ENCODE measurements around the gene SETD1B.

SETD1B gene

GRCh38 chr12:121802485-121802842 is 1.3 kb upstream of the SETD1B start:
- no peaks in the 10 kb centered on the region for H3K9me2 ChIP-seq (replicated peaks; ENCODE audit: insufficient read depth, low read length)
- H3K79me2 ChIP-seq (ENCODE audit: low read length), result peaks cover 68% of the 10 kb centered on the region
- H3K4me3 ChIP-seq (ENCODE audit: low read length), result peak overlapping the region; percentile 67
- H3K4me2 ChIP-seq (ENCODE audit: low read depth, low read length), result peak overlapping the region; percentile 96
- H3K27me3 ChIP-seq (replicated peaks; ENCODE audit: insufficient read depth, low read length), result no peaks in the 10 kb centered on the region
- H2AFZ ChIP-seq (ENCODE audit: low read length), result no peak overlapping the region
- TF ChIP-seq CTCF (IDR thresholded peaks at IDR 0.05; ENCODE audit: low read length) (no peak), EZH2phosphoT487 (IDR thresholded peaks at IDR 0.05; ENCODE audit: low read length) (no peak), EZH2 (optimal IDR thresholded peaks at IDR 0.05; ENCODE audit: low read depth, low read length) (no peak)
- peaks cover 7% of the 10 kb centered on the region; the same call in 1 of the 2 replicates for H3K4me1 ChIP-seq (ENCODE audit: low read length)
- no peaks in the 10 kb centered on the region for H3K9me3 ChIP-seq (replicated peaks; ENCODE audit: insufficient read depth, low read length)
- no peaks in the 10 kb centered on the region for H4K20me1 ChIP-seq (ENCODE audit: insufficient read depth, low read length)
- peak overlapping the region; percentile 97 for H3K9ac ChIP-seq (ENCODE audit: low read length)
- peak overlapping the region; percentile 99 for H3K27ac ChIP-seq (ENCODE audit: low read length)
- peaks cover 21% of the 10 kb centered on the region for H3F3A ChIP-seq (ENCODE audit: insufficient read depth, low read length)
- no peaks in the 10 kb centered on the region for H3K36me3 ChIP-seq (replicated peaks; ENCODE audit: insufficient read depth, low read length)
- no peak for DNase-seq

GRCh38 chr12:121802843-121803698 is 738 bp upstream of the SETD1B start:
- peaks cover 21% of the 10 kb centered on the region for H3F3A ChIP-seq (ENCODE audit: insufficient read depth, low read length)
- H2AFZ ChIP-seq (ENCODE audit: low read length), result no peak overlapping the region
- no peaks in the 10 kb centered on the region for H3K9me2 ChIP-seq (replicated peaks; ENCODE audit: insufficient read depth, low read length)
- peak overlapping the region; percentile 67 for H3K4me3 ChIP-seq (ENCODE audit: low read length)
- peak; percentile 84 for DNase-seq
- H3K27ac ChIP-seq (ENCODE audit: low read length), result peak overlapping the region; percentile 99
- H3K36me3 ChIP-seq (replicated peaks; ENCODE audit: insufficient read depth, low read length), result no peaks in the 10 kb centered on the region
- no peaks in the 10 kb centered on the region for H4K20me1 ChIP-seq (ENCODE audit: insufficient read depth, low read length)
- TF ChIP-seq EZH2 (optimal IDR thresholded peaks at IDR 0.05; ENCODE audit: low read depth, low read length), result no peak
- TF ChIP-seq CTCF (IDR thresholded peaks at IDR 0.05; ENCODE audit: low read length), result no peak
- TF ChIP-seq EZH2phosphoT487 (IDR thresholded peaks at IDR 0.05; ENCODE audit: low read length), result no peak
- peaks cover 64% of the 10 kb centered on the region for H3K79me2 ChIP-seq (ENCODE audit: low read length)
- no peaks in the 10 kb centered on the region for H3K9me3 ChIP-seq (replicated peaks; ENCODE audit: insufficient read depth, low read length)
- H3K9ac ChIP-seq (ENCODE audit: low read length), result peak overlapping the region; percentile 97
- H3K4me2 ChIP-seq (ENCODE audit: low read depth, low read length), result peak overlapping the region; percentile 96
- peaks cover 7% of the 10 kb centered on the region; the same call in 1 of the 2 replicates for H3K4me1 ChIP-seq (ENCODE audit: low read length)
- no peaks in the 10 kb centered on the region for H3K27me3 ChIP-seq (replicated peaks; ENCODE audit: insufficient read depth, low read length)

GRCh38 chr12:121804417-121805111 is 755 bp downstream of the SETD1B start:
- H3F3A ChIP-seq (ENCODE audit: insufficient read depth, low read length), result peaks cover 21% of the 10 kb centered on the region
- H3K9ac ChIP-seq (ENCODE audit: low read length), result peak overlapping the region; percentile 72
- H3K79me2 ChIP-seq (ENCODE audit: low read length), result peaks cover 58% of the 10 kb centered on the region
- no peak for DNase-seq
- H3K36me3 ChIP-seq (replicated peaks; ENCODE audit: insufficient read depth, low read length), result no peaks in the 10 kb centered on the region
- TF ChIP-seq EZH2 (optimal IDR thresholded peaks at IDR 0.05; ENCODE audit: low read depth, low read length) (no peak), CTCF (IDR thresholded peaks at IDR 0.05; ENCODE audit: low read length) (no peak), EZH2phosphoT487 (IDR thresholded peaks at IDR 0.05; ENCODE audit: low read length) (no peak)
- peak overlapping the region; percentile 71 for H3K4me3 ChIP-seq (ENCODE audit: low read length)
- peak overlapping the region; percentile 65; the same call in 1 of the 2 replicates for H3K4me2 ChIP-seq (ENCODE audit: low read depth, low read length)
- no peak overlapping the region for H2AFZ ChIP-seq (ENCODE audit: low read length)
- no peaks in the 10 kb centered on the region for H3K4me1 ChIP-seq (ENCODE audit: low read length)
- no peaks in the 10 kb centered on the region for H4K20me1 ChIP-seq (ENCODE audit: insufficient read depth, low read length)
- no peaks in the 10 kb centered on the region for H3K9me3 ChIP-seq (replicated peaks; ENCODE audit: insufficient read depth, low read length)
- H3K27ac ChIP-seq (ENCODE audit: low read length), result peak overlapping the region; percentile 42; the same call in 1 of the 2 replicates
- H3K9me2 ChIP-seq (replicated peaks; ENCODE audit: insufficient read depth, low read length), result no peaks in the 10 kb centered on the region
- H3K27me3 ChIP-seq (replicated peaks; ENCODE audit: insufficient read depth, low read length), result no peaks in the 10 kb centered on the region
